IPS-NIHi11 (cell line): Measurements from ENCODE around the gene SSBP2.

Experiments used
- DNase-seq: peaks from one replicate; pipeline ENCODE4 v3.0.0; 2012; ENCODE audit warnings: mixed read lengths, low spot score

Gene SSBP2

DNA sequence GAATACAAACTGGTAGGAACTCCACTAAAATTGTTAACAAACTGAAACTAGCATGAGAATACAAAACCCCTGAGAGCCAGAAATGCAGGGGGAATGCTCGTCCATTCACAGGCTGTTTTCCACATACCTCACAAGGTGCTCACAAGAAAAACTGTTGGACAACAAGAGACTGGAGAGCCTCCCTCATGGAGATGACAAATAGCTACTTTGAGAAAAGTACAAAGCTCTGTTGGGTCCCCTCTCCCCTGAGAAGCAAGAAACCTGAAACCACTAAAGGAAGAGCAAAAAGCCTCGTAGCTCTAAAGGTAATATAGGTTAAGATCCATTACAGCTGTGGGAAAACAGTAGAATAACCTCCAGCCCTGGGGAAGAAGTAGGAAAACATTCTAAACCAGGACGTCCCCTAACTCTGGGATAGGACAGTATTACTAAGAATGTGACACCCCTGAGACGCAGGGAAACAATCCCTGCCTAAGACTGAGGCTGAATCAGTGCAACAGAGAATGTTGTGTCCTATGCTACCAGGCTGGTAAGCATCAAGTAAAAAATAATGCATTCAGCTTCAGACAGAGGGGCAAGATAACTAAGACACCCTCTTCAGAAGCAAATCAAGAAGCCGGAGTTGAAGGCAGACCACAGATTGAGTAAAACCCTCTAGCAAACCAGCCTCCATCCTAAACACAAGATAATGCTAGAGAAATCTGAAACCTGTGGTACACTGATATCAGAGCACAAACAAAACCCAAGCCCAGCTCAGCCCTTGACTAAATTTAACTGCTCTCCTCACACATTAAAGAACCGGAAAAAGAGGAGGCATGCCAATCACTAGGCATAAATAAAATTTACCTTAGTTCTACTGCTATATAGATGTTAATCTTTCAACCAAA is 160.2 kb downstream of the SSBP2 start:
- DNase-seq = peak; percentile 41

DNA sequence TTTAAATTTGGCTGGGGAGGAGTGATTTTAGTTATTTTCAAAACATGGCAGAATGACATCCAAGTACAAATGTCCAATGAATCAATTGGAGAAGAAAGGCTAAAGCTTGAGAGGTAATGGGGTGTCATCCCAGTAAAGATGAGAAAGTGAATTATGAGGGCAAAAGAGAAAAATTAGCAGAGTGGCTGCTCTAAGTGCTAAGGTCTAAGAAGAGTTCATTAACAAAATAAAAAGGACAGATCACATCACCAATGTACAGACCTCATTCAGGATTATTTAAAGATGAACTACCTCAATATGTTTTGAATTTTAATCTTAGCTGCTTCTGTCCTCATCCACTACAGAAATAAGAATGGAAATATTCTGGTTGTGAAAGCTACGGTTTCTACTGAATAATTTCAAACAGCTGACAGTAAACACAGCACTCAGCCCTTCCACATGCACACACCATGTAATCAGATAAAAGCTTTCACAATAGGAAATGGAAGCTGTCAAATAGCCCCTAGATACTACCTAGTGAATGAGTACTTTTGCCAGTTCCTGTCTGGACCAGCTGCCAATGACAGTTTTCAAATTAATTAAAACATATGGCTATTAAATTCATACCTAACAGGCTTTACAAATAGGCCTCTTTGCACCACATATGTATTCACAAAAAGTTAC is 171.5 kb downstream of the SSBP2 start:
- no peak for DNase-seq

DNA sequence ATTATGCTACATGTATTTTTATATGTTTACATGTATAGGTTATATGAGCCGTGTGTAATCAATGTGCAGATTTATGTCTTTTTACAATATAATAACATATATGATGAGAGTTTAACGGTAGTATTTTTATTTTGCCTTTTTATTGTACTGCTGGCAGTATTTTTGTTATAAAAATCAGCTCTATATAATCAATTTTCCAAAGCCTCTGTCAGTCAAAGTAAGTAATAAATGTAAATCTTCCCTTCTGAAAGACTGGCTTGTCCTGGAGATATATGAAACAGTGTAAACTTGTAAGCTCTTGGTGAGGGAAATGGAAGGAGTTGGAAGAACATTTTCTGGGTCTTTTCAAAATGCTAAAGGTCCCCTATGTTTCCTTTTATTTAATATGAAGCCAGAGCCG is 173.8 kb downstream of the SSBP2 start:
- DNase-seq = no peak

DNA sequence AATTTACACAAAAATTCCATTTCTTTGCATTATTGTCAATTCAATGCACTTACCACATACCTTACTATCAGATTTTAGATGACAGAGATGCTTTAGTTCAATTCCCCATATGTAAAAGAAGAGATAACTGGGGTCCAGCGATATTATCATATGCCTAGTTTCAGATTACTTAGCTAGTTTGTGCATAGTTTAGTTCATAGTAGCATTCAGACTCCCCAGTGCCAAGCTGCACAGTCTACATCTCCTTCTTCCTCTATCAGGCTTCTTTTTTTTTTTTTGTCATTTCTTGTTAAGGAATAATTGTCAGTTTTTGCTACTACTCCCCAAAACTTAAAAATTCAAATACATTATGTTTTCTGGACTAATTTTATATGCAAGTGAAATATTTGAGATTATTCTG is 175.0 kb downstream of the SSBP2 start:
- no peak for DNase-seq

DNA sequence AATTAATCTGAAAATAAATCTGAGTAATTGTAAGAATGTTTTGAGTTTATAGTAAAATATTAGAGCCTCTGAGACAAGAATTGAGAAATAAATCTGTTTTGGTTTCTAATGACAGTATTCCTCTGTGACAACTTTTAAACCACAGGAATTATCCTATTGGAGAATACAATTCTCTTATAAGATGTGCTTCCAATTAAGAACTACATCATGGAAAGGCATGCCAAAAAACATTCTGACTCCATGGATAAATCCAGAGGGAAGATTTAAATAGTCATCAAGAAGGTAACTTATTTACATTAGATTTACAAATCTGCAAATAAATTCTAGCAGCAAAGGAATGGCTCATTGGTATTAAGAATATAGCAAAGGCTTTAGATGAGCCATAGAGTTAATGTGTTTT is 178.7 kb downstream of the SSBP2 start:
- no peak for DNase-seq

DNA sequence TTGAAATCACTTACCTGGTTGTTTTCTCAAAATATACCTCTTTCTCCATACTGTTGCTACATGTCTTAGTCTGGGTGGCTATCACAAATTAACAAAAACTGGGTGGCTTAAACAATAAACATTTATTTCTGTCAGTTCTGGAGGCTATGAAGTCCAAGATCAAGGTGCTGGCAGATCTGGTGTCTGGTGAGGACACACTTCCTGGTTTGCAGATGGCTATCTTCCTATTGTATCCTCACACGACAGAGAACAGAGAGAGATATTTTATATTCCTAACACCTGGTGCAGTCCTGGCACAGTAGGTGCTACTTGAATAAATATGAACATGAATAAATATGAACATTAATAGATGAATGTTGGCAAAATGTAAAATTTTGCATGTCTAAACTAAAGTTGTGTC is 192.7 kb downstream of the SSBP2 start:
- no peak for DNase-seq

DNA sequence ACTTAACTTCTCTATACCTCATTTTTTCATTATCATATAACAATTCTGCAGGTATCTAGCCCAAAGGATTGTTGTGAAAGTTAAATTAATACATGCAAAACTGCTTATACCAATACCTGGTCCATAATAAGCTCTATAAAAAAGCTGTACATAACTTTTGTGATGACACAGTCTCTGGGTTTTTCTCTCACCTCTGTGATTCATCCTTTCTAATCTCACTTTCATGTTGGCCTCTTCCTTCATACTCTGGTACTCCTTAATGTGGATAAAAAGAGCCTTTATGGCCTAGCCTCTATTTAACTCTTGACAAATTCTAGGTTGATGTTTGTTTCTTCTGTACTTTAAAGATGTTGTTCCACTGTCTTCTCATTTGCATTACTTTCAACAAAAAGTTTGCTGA is 194.1 kb downstream of the SSBP2 start:
- DNase-seq = no peak

DNA sequence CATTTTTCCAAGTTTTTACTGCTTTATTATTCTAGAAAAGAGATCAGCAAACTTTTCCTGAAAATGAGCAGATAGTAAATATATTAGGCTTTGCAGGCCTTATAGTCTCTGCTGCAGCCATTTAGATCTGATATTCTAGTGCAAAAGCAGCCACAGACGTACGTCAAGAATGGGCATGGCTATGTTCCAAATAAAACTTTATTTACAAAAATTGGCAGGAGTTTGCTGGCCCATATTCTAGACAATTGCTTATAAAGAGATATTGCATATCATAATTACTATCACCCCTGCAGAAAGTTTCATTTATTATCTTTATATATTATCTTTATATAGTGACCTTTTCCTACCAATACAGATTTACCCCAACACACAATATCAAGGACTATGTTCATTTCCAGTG is 195.0 kb downstream of the SSBP2 start:
- DNase-seq = no peak

DNA sequence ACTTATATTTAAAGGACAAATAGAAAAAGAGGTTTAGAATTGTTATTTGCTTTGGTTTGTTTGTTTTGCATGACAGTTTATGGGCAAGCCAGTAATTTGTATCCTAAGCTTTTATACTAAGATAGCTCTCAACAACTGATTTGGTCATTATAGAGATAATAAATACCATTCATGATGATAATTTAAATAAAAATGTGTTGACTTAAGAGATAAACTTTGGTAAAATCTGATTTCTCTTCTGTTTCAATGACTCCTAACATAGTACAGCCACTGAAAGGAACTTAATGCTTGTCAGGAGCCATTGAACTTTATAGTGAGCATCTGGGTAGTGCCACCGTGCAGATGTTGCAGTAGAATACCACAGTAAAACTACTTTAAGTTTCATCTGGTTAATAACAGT is 196.2 kb downstream of the SSBP2 start:
- no peak for DNase-seq

DNA sequence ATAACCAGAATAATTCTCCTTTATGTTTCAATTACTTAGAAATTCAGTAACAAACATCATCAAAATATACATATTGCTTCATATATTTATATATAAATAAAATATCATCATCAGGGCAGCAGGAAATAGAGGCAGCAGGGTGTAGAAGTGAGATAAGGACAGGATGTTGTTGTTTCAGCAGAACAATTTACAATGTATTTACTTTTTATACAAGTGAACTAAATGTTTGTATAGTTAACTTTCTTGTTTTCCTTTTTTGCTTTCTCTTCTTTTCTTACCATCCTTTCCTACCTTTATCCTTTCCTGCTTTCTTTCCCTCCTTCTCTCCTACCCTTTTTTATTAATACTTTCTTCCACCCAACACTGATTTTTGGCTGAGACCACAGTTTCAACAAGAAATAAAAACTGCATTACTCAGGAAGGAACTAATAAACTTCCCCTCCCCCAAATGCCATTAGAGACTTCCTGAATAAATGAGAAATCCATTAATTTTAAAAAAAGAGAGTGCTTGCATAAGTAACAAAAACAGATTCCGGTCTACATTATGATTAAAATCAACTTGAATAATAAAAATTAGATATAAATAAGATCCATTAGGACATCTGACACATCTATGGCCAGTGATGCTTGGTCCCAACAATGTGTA is 197.2 kb downstream of the SSBP2 start:
- no peak for DNase-seq

DNA sequence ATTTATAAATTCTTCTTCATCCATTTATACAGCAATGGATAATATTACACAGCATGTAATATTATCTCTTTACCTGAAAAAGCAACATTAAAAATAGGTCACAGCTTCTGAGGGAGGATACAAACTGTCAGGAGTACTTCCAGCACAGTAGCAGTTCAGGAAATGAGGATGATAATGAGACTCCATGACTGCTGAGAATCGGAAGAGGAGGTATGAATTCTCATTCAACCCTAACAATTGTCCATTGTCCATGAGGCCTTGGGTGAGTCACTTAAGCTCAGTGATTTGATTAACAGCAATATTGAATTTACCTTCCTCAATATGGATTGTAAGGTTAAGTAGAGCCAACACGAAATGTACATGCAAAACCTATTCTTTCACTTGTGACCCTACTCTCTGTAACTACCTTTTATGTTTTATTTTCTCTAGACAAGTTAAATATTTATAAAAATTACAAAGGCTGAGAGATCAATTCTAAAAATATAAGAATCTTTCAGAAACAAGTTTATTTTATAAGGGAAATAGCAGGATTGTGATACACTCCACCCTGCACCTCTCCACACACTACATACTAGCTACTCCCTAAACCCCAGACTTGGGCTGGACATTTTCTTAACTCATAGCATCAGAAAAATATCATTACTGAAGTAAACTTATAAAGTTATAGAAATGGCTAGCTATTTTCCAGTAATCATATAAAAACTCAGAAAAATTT is 197.9 kb downstream of the SSBP2 start:
- no peak for DNase-seq

DNA sequence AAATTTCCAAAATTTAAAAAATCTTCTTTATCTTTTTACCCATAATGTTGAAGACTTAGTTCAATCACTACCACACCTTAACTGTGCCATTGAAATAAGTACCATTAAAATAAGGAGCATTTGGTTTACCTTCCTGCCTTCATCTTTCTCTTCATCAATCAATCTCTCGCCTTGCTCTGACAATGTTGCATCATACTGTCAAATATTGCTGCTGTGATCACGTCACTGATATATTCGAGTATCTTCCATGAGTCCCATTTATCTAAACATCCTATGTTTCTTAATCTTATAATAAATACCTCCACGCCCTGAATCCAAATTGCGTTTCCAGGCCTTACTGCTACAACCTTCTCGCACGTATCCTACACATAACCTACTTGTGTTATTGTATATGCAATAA is 201.8 kb downstream of the SSBP2 start:
- no peak for DNase-seq

DNA sequence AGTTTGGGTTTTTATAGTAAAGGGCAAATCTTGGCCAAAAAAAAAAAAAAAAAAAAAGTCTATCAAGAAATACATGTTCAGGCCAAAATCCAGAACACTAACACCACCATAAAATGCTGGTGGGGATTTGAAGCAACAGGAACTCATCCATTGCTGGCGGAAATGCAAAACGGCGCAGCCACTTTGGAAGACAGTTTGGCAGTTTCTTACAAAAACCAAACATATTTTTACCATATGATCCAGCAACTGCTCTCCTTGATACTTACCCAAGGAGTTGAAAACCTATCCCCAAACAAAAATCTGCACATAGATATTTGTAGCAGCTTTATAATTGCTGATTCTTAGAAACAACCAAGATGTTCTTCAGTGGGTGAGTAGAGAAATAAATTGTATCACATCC is 203.9 kb downstream of the SSBP2 start:
- DNase-seq = no peak

DNA sequence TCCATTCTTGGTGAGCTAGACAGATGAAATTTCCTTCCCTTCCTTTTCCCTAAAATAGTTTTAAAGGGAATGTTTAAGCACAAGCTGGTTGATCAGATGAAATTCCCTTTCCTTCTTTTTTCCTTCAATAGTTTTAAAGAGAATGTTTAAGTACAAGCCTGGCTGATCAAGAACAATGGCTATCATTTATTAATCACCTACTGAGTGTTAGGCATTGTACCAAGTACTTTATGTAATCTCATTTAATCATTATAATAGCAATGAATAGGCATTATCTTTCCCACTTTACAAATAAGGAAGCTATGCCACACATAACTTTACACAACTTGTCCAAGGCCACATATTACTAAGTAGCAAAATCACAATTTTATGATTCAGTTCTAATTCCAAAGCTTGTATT is 205.0 kb downstream of the SSBP2 start:
- no peak for DNase-seq

DNA sequence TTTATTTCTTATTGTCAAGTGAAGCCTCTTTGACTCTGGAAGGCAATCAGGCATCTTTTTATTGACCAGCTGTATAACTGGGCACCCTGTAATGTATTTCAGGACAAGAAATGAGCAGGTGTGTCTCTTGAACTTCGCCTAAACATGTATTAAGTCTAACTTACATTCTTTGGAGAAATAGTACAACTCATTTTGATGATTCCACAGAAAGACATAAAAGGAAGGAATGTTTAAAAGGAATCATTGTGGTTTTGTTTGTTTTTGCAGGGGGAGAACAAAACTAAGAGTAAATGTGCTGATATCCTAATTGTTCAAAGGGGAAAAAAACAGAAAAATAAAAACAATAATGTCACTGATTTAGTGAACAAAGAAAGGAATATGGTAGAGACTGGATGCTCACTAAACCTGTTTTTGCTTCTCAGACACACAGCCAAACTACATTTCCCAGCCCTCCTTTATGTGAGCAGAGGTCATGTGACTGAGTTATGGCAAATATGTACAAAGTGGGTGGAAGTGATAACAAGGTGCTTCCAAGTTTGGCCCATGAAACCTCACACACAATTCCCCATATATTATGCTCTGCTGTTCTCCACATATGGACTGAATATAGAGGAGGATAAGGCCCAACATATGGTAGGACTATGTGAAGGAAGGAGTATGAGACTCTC is 206.4 kb downstream of the SSBP2 start:
- DNase-seq = no peak

DNA sequence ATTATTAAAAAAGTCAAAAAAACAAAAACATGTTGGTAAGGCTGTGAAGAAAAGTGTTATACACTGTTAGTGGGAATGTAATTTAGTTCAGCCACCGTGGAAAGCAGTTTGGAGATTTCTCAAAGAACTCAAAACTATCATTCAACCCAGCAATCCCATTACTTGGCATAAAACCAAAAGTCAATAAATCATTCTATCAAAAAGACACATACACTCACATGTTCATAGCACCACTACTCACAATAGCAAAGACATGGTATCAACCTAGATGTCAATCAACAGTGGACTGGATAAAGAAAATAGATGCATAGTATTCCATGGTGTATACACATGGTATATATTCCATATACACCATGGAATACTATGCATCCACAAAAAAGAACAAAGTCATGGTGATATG is 208.7 kb downstream of the SSBP2 start:
- no peak for DNase-seq

DNA sequence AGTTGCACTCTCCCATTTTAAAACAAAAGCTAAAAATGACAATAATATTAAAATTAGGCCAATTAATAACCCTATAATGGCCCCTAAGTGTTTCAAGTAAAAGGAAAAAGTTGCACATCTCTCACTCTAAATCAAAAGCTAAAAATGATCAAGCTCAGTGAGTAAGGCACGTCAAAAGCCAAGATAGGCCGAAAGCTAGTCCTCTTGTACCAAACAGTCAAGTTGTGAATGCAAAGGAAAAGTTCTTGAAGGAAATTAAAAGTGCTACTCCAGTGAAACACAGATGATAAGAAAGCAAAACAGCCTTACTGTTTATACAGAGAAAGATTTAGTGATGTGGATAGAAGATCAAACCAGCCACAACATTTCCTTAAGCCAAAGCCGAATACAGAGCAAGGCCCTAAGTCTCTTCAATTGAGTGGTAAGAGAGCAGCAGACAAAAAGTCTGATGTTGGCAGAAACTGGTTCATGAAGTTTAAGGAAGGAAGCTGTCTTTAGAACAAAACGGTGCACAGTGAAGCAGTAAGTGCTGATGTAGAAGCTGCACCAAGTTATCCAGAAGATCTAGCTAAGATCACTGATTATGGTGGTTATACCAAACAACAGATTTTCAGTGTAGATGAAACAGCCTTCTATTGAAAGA is 212.9 kb downstream of the SSBP2 start:
- DNase-seq = no peak

DNA sequence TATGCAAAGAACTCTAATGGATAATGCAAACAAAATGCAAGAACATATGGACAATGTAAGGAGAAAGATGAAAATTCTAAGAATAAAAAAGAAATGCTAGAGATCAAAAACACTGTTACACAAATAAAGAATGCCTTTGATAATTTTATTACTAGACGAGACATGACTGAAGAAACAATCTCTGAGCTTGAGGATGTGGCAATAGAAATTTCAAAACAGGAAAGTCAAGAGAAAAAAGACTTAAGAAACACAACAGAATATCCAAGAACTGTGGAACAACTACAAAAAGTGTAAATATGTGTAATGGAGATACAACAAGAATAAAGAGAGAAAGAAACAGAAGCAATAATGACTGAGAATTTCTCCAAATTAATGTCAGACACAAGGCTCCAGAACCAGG is 216.5 kb downstream of the SSBP2 start:
- no peak for DNase-seq

DNA sequence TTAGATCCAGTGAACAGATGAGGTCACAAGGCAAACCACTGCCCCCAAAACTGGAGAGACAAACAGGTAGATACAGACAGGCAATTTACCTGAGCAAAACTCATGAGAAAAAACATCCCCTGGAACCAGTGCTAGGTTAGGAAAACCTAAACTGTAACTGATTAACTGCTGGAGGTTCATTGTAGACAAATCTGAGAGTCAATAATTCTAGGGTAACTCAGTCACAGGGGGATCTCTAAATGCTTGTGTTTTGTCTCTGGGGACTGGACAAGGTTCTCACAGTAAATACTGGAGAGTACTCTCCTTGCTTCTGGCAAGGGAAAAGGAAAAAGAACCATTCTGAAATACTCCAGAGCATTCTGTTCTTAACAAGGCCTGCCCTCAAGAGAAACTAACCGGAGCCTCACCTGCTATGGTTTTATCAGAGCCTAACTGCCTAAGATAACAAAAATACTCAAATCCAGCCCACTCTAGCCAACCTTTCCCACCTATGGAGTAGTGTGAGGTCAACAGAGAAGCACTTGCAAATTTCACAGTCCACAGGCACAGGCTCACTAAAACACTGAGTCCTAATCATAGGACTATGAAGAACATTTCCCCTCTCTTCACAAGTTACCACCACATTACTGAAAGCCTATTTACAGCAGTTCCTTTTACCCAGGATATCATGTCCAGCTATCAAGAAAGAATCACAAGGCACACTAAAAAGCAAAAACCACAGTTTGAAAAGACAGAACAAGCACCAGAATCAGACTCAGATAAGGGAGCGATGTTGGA is 217.1 kb downstream of the SSBP2 start:
- DNase-seq = no peak

DNA sequence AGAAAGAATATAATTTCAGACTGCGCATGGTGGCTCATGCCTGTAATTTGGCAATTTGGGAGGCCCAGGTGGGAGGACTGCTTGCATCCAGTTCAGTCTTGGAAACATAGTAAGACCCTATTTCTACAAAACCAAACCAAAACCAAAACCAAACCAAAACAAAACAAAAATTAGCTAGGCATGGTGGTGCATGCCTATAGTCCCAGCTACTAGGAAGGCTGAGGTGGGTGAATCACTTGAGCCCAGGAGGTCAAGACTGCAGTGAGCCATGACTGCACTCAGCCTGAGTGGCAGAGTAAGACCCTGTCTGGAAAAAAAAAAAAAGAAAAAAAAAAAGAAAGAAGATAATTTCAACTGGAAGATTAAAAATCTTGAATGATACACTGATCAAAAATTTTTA is 220.0 kb downstream of the SSBP2 start:
- no peak for DNase-seq

DNA sequence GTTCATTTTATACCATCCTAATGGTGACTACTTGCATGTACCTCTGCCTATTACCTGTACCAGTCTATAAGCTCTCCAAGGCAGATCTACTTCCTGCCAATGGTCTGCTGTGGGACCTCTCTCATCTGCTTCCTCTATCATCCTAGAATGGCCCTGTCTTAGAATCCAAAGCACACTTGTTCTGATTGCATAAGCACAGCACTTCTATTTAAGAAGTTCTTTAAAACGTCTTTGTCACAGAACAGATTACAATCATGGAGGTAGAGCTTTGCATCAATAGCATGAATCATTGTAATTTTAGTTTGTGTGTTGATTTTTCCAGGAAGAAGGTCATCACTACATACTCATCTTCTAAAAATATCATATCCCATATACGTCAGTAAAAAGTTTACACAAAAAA is 225.2 kb downstream of the SSBP2 start:
- no peak for DNase-seq
